ENCODE measurements around the gene ZSCAN20. TPM values are rescaled to one million over a fixed set of nuclear protein-coding genes. Genes with fewer than 3 reads are reported as not detected.

Gene ZSCAN20
- total and polyA plus RNA-seq, 7 donors = 0.75 to 4.9 (median 2.8) TPM

DNA sequence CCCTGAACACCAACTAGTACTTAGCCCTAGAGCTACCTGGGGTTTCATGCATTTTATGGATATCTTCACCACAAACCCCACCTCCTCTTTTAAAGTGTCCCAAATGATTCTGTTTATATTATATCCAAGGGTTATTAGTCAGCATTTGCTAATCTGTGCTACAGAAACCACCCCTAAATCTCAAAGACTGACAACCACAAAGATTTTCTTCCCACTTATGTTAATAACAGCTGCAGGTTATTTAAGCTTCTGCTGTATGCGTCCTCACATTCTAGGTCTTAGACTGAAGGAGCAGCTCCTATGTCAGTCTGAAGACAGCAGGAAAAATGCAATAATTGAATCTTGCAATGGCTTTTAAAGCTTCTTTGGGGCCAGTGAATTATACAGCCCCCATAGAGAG is 30.3 kb upstream of the ZSCAN20 start:
- Histone ChIP-seq H3K36me3 (ENCODE audit: insufficient read depth in 1 of 2, low read depth in 1 of 2) (no peaks in the 10 kb centered on the region), H3K4me1 (peaks cover 24% of the 10 kb centered on the region), H3K4me3 (no peak overlapping the region), H3K27ac (no peak overlapping the region), H3K27me3 (ENCODE audit: insufficient read depth in 3 of 3, low read length in 2 of 3) (no peaks in the 10 kb centered on the region), H3K9me3 (no peaks in the 10 kb centered on the region)
- 65 to 78% (median 72%) methylated on average over 1 of the region's 1 CpG for WGBS, 3 donors
- no peak for DNase-seq
- intact Hi-C loops (cut with DNase I) = no loop called here
- no peak for ATAC-seq
- no peak for TF ChIP-seq CTCF (IDR thresholded peaks at IDR 0.05)

GRCh38 chr1:33443080-33443704 is 29.3 kb upstream of the ZSCAN20 start:
- no peak for TF ChIP-seq CTCF (IDR thresholded peaks at IDR 0.05)
- no peaks in the 10 kb centered on the region for H3K36me3 ChIP-seq (ENCODE audit: insufficient read depth in 1 of 2, low read depth in 1 of 2)
- no peak overlapping the region for H3K4me3 ChIP-seq
- intact Hi-C loops (cut with DNase I) = no loop called here
- H3K27me3 ChIP-seq (ENCODE audit: insufficient read depth in 3 of 3, low read length in 2 of 3) = no peaks in the 10 kb centered on the region
- ATAC-seq = peak in 2 of 4 donors; percentile 3 to 23
- no peaks in the 10 kb centered on the region for H3K9me3 ChIP-seq
- peak overlapping the region; percentile 66 for H3K27ac ChIP-seq
- 26 to 51% (median 50%) methylated on average over 4 of the region's 4 CpGs for WGBS, 3 donors
- no peak for DNase-seq
- H3K4me1 ChIP-seq = peaks cover 24% of the 10 kb centered on the region

GRCh38 chr1:33443705-33444180 is 28.7 kb upstream of the ZSCAN20 start:
- intact Hi-C loops (cut with DNase I) = no loop called here

DNA sequence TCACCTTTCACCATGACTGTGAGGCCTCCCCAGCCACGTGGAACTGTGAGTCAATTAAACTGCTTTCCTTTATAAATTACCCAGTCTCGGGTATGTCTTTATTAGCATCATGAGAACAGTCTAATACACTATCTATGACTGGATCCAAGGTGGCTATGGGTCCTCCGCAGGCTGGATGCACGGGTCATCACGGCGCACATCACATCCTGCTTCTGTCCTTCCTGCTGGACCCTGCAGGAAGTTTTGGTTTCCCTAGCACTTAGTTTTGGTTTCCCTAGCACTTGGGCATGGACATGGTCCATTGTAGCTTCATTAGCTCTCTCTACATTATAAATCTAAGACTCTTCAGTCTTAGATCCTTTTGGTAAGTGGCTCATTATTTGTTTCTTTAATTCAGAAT is 27.3 kb upstream of the ZSCAN20 start:
- intact Hi-C loops (cut with DNase I) = no loop called here
- Histone ChIP-seq H3K36me3 (ENCODE audit: insufficient read depth in 1 of 2, low read depth in 1 of 2) (no peaks in the 10 kb centered on the region), H3K27me3 (ENCODE audit: insufficient read depth in 3 of 3, low read length in 2 of 3) (peaks cover 0 to 2% (median 0%) of the 10 kb centered on the region in 3 donors), H3K9me3 (no peaks in the 10 kb centered on the region), H3K4me1 (peaks cover 24% of the 10 kb centered on the region), H3K27ac (no peak overlapping the region), H3K4me3 (no peak overlapping the region)
- DNase-seq = no peak
- 71 to 84% (median 81%) methylated on average over 6 of the region's 6 CpGs for WGBS, 3 donors
- no peak for TF ChIP-seq CTCF (IDR thresholded peaks at IDR 0.05)
- no peak for ATAC-seq

More at GRCh38 chr1:33443705-33444180, 28.7 kb upstream of the ZSCAN20 start:
- Histone ChIP-seq H3K4me3 (no peak overlapping the region), H3K36me3 (ENCODE audit: insufficient read depth in 1 of 2, low read depth in 1 of 2) (no peaks in the 10 kb centered on the region), H3K27me3 (ENCODE audit: insufficient read depth in 3 of 3, low read length in 2 of 3) (no peaks in the 10 kb centered on the region), H3K9me3 (no peaks in the 10 kb centered on the region), H3K27ac (peak overlapping the region; percentile 66), H3K4me1 (peaks cover 24% of the 10 kb centered on the region)
- TF ChIP-seq CTCF (IDR thresholded peaks at IDR 0.05) = no peak
- ATAC-seq (peak; percentile 88 to 98 (median 97)), DNase-seq (peak; percentile 52 to 86)
- 12 to 15% (median 13%) methylated on average over 6 of the region's 6 CpGs for WGBS, 3 donors

- Histone ChIP-seq H3K27ac (no peak overlapping the region), H3K27me3 (ENCODE audit: insufficient read depth in 3 of 3, low read length in 2 of 3) (peaks cover 0 to 2% (median 0%) of the 10 kb centered on the region in 3 donors), H3K9me3 (no peaks in the 10 kb centered on the region), H3K4me3 (no peak overlapping the region), H3K36me3 (ENCODE audit: insufficient read depth in 1 of 2, low read depth in 1 of 2) (no peaks in the 10 kb centered on the region), H3K4me1 (peaks cover 24% of the 10 kb centered on the region)
- TF ChIP-seq CTCF (IDR thresholded peaks at IDR 0.05) = no peak
- intact Hi-C loops (cut with DNase I) = no loop called here
- WGBS, 3 donors = 80 to 90% (median 89%) methylated on average over 3 of the region's 3 CpGs
- ATAC-seq (no peak), DNase-seq (no peak)
Observed at GRCh38 chr1:33446590-33446989, 25.9 kb upstream of the ZSCAN20 start.

Measured in psoas muscle (tissue), 8 donors.